ENCODE results near the gene CSRP2.

The CSRP2 gene

DNA sequence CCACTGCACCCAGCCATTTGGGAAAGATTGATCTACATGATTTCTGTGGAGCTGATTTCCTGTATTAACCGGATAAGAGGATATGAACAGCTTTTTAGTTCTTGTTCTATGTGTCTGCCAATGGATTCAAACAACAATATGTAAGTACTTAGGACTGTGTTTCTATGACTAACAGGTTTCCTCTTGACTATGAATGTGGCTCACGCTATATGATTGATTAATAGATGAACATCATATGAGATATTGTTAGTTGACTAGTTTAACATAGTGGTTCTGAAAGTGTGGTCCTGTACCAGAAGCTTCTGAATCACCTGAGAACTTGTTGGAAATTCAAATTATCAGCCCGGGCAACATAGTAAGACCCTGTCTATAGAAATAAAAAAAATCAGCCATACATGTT, 12.8 kb upstream of the CSRP2 start:
- Histone ChIP-seq H3K4me3 (ENCODE audit: low read length in 2 of 2) (no peak overlapping the region), H3K27ac (ENCODE audit: low read depth in 2 of 2, low read length in 2 of 2) (no peak overlapping the region), H3K27me3 (ENCODE audit: control insufficient read depth in 2 of 2, insufficient read depth in 2 of 2, low read length in 2 of 2) (no peaks in the 10 kb centered on the region), H3K4me1 (ENCODE audit: control insufficient read depth in 2 of 2, insufficient read depth in 2 of 2, low read length in 2 of 2) (no peaks in the 10 kb centered on the region), H3K9ac (ENCODE audit: low read depth in 1 of 2, low read length in 2 of 2) (no peak overlapping the region), H3K9me3 (ENCODE audit: control insufficient read depth in 2 of 2, low read length in 2 of 2) (no peaks in the 10 kb centered on the region), H3K36me3 (ENCODE audit: control insufficient read depth in 2 of 2, insufficient read depth in 2 of 2, low read length in 2 of 2) (no peaks in the 10 kb centered on the region)

DNA sequence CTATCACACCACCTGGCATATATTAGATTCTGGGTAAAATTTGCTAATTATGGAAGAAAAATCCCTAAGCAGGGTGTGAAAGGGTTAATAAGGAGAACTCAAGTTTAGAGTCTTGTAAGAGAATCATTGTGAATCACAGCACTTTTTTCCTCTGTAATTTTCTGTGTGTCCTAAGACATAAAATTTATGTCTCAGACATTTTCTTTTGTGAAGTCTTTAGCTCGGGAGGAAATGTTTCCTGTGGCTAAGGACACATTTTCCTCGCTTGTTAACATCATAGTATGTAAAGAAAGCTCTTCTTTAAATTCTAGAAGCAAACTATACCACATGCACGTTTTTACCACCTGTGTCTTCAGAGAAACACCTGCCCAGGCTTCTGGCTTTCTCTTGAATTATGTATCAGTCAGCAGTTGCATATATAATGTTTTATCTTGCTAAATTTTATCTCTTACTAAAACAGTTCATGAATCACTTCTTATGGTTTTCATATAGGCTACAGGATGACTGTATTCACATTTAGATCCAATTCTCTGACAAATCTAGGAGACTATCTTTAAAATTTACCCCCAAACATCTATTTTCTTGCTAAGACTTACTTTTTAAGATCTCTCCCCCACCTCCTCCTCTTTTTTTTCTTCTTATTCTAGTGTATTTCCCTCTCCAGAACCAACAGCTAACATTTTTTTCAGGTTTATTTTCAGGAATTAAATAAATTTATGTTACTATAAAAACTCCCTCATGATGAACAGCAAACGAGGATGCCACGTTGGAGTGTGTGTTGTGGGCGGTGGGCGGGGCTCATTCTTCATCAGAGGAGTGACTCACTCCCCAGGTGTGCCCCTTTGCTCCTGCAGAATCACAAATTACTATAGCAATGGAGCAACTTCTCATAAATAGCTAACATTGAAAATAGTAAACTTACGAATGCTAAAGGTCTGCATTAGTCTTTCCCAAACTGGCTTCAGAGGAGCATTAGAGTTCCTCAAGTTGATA, 11.6 kb upstream of the CSRP2 start:
- no peaks in the 10 kb centered on the region for H3K4me1 ChIP-seq (ENCODE audit: control insufficient read depth in 2 of 2, insufficient read depth in 2 of 2, low read length in 2 of 2)
- H3K9ac ChIP-seq (ENCODE audit: low read depth in 1 of 2, low read length in 2 of 2), result no peak overlapping the region
- H3K4me3 ChIP-seq (ENCODE audit: low read length in 2 of 2), result no peak overlapping the region
- no peaks in the 10 kb centered on the region for H3K27me3 ChIP-seq (ENCODE audit: control insufficient read depth in 2 of 2, insufficient read depth in 2 of 2, low read length in 2 of 2)
- no peaks in the 10 kb centered on the region for H3K9me3 ChIP-seq (ENCODE audit: control insufficient read depth in 2 of 2, low read length in 2 of 2)
- H3K27ac ChIP-seq (ENCODE audit: low read depth in 2 of 2, low read length in 2 of 2), result no peak overlapping the region
- H3K36me3 ChIP-seq (ENCODE audit: control insufficient read depth in 2 of 2, insufficient read depth in 2 of 2, low read length in 2 of 2), result no peaks in the 10 kb centered on the region

DNA sequence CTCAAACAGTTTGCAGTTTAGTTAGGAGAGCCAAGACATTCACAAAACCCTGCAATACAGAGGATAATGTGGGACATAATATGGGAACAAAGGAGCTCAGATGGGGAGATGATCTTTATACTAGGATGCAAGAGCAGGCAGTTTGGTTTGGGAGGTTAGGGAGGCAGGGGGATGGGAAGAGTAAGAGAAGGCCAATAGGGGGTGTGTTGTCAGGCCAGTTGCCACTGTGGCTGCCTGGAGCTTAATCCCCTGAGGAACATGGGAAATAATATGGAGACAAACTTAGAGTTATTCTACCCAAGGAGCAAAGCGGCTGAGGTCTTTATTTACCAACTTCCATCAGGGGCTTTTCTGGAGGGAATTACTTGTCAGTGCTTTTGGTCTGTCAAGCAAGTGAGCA, 10.0 kb upstream of the CSRP2 start:
- H3K9ac ChIP-seq (ENCODE audit: low read depth in 1 of 2, low read length in 2 of 2), result no peak overlapping the region
- H3K27ac ChIP-seq (ENCODE audit: low read depth in 2 of 2, low read length in 2 of 2), result no peak overlapping the region

DNA sequence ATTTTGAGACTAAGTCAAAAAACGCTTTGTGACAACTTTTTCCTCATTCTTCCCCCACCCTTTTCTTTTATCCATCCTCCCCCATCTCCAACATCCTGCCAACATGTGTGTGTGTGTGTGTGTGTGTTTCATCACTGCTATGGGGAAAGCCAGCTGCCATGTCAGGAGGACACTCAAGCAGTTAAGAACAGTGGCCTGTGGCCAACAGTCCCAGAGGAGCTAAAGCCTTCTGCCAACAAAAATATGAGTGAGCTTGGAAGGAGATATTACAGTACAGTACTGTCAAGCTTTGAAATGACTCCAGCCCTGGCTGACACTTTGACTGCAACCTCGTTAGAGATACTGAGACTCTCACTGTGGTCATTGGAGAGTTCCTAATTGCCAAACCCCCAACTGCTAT, 5.0 kb upstream of the CSRP2 start:
- H3K4me1 ChIP-seq (ENCODE audit: control insufficient read depth in 2 of 2, insufficient read depth in 2 of 2, low read length in 2 of 2), result peaks cover 0 to under 1% of the 10 kb centered on the region in 2 donors
- H3K36me3 ChIP-seq (ENCODE audit: control insufficient read depth in 2 of 2, insufficient read depth in 2 of 2, low read length in 2 of 2), result no peaks in the 10 kb centered on the region
- no peak overlapping the region for H3K4me3 ChIP-seq (ENCODE audit: low read length in 2 of 2)
- H3K27me3 ChIP-seq (ENCODE audit: control insufficient read depth in 2 of 2, insufficient read depth in 2 of 2, low read length in 2 of 2), result peaks cover 3 to 10% of the 10 kb centered on the region in 2 donors
- no peak overlapping the region for H3K9ac ChIP-seq (ENCODE audit: low read depth in 1 of 2, low read length in 2 of 2)
- H3K27ac ChIP-seq (ENCODE audit: low read depth in 2 of 2, low read length in 2 of 2), result no peak overlapping the region
- H3K9me3 ChIP-seq (ENCODE audit: control insufficient read depth in 2 of 2, low read length in 2 of 2), result no peaks in the 10 kb centered on the region

More for the DNA sequence above, 10.0 kb upstream of the CSRP2 start:
- Histone ChIP-seq H3K36me3 (ENCODE audit: control insufficient read depth in 2 of 2, insufficient read depth in 2 of 2, low read length in 2 of 2) (no peaks in the 10 kb centered on the region), H3K9me3 (ENCODE audit: control insufficient read depth in 2 of 2, low read length in 2 of 2) (no peaks in the 10 kb centered on the region), H3K4me3 (ENCODE audit: low read length in 2 of 2) (no peak overlapping the region), H3K27me3 (ENCODE audit: control insufficient read depth in 2 of 2, insufficient read depth in 2 of 2, low read length in 2 of 2) (no peaks in the 10 kb centered on the region), H3K4me1 (ENCODE audit: control insufficient read depth in 2 of 2, insufficient read depth in 2 of 2, low read length in 2 of 2) (no peaks in the 10 kb centered on the region)

DNA sequence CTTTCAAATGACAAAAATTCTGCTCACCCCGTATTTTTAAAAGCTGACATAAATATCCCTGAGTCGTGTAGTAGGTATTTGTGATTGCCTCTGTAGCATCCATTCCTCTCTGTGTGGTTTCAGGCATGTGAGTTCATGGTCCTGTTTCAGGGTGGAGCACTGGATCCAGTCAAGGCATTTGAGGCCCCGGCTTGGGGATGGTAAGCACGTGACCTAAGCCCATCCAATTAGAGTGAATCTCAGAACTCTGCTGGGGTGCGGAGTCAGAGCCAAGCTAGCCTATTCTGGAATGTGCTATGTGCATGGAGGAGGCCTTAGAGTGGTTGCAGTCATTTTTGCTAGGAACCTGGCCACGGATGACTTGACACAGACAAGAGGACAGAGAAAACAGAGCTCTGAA, 4.3 kb upstream of the CSRP2 start:
- H3K4me1 ChIP-seq (ENCODE audit: control insufficient read depth in 2 of 2, insufficient read depth in 2 of 2, low read length in 2 of 2), result peaks cover 0 to 7% of the 10 kb centered on the region in 2 donors
- no peak overlapping the region for H3K4me3 ChIP-seq (ENCODE audit: low read length in 2 of 2)
- H3K27ac ChIP-seq (ENCODE audit: low read depth in 2 of 2, low read length in 2 of 2), result no peak overlapping the region
- H3K36me3 ChIP-seq (ENCODE audit: control insufficient read depth in 2 of 2, insufficient read depth in 2 of 2, low read length in 2 of 2), result no peaks in the 10 kb centered on the region
- H3K9ac ChIP-seq (ENCODE audit: low read depth in 1 of 2, low read length in 2 of 2), result no peak overlapping the region
- no peaks in the 10 kb centered on the region for H3K9me3 ChIP-seq (ENCODE audit: control insufficient read depth in 2 of 2, low read length in 2 of 2)
- H3K27me3 ChIP-seq (ENCODE audit: control insufficient read depth in 2 of 2, insufficient read depth in 2 of 2, low read length in 2 of 2), result peaks cover 3 to 15% of the 10 kb centered on the region in 2 donors

DNA sequence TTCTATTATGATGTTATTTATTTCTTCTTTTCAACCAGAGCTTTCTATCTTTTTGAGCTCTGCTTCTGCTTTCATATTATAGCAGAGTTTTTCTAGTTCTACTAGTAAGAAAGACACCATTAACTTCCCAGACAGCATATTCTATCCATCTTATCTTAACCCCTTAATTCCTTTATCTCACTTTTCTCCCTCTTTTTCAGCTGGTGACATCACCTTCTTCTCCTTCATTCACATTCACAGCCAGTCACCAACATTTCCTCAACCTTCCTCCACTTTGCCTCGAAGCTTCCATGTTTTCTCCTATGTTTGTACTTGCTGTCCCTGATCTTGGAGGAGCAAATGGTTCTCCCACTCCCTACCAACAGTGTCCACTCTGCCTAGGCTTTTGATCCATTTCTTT, 3.5 kb upstream of the CSRP2 start:
- H3K36me3 ChIP-seq (ENCODE audit: control insufficient read depth in 2 of 2, insufficient read depth in 2 of 2, low read length in 2 of 2), result no peaks in the 10 kb centered on the region
- no peak overlapping the region for H3K9ac ChIP-seq (ENCODE audit: low read depth in 1 of 2, low read length in 2 of 2)
- peaks cover 0 to 8% of the 10 kb centered on the region in 2 donors for H3K4me1 ChIP-seq (ENCODE audit: control insufficient read depth in 2 of 2, insufficient read depth in 2 of 2, low read length in 2 of 2)
- H3K27me3 ChIP-seq (ENCODE audit: control insufficient read depth in 2 of 2, insufficient read depth in 2 of 2, low read length in 2 of 2), result peaks cover 6 to 18% of the 10 kb centered on the region in 2 donors
- no peaks in the 10 kb centered on the region for H3K9me3 ChIP-seq (ENCODE audit: control insufficient read depth in 2 of 2, low read length in 2 of 2)
- no peak overlapping the region for H3K4me3 ChIP-seq (ENCODE audit: low read length in 2 of 2)
- no peak overlapping the region for H3K27ac ChIP-seq (ENCODE audit: low read depth in 2 of 2, low read length in 2 of 2)

DNA sequence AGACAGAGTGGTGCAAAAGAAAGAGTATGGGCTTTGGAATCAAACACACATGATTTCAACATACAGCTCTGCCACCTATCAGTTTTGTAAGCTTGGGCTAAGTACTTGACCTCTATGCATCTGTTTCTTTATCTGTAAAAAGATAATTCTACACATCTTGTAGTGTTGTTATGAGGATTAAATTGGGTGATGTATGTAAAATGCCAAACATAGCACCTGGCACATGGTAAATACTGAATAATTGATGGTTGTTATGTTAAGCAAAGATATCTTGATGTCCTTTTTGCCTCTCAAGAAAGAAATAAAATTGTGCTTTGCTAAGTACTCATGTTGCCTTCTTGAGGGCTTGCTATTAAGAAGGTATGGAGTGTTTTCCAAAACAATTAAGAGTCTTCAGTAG, 2.3 kb upstream of the CSRP2 start:
- H3K4me3 ChIP-seq (ENCODE audit: low read length in 2 of 2), result no peak overlapping the region
- no peak overlapping the region for H3K9ac ChIP-seq (ENCODE audit: low read depth in 1 of 2, low read length in 2 of 2)
- no peaks in the 10 kb centered on the region for H3K36me3 ChIP-seq (ENCODE audit: control insufficient read depth in 2 of 2, insufficient read depth in 2 of 2, low read length in 2 of 2)
- no peak overlapping the region for H3K27ac ChIP-seq (ENCODE audit: low read depth in 2 of 2, low read length in 2 of 2)
- H3K27me3 ChIP-seq (ENCODE audit: control insufficient read depth in 2 of 2, insufficient read depth in 2 of 2, low read length in 2 of 2), result peaks cover 15 to 27% of the 10 kb centered on the region in 2 donors
- no peaks in the 10 kb centered on the region for H3K9me3 ChIP-seq (ENCODE audit: control insufficient read depth in 2 of 2, low read length in 2 of 2)
- peaks cover 0 to 8% of the 10 kb centered on the region in 2 donors for H3K4me1 ChIP-seq (ENCODE audit: control insufficient read depth in 2 of 2, insufficient read depth in 2 of 2, low read length in 2 of 2)

DNA sequence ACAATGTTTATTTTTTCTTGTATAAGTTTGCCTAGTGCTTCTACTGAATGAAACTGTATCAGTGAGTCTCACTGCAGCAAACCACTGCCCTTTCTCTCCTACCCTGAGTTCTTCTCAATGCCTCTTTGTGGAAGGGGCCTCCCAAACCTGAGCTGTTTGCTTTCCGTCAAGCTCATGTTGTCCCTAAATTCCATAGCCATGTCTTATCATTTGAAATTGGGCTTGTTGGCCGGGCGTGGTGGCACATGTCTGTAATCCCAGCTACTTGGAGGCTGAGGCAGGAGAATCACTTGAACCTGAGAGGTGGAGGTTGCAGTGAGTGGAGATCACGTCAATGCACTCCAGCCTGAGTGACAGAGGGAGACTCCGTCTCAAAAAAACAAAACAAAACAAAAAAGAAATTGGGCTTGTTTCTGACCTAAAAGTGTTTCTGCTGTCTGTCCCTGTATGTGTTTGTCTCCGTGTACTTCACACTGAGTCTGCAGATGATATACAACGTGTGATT, 1.8 kb upstream of the CSRP2 start:
- Histone ChIP-seq H3K4me1 (ENCODE audit: control insufficient read depth in 2 of 2, insufficient read depth in 2 of 2, low read length in 2 of 2) (peaks cover 0 to 8% of the 10 kb centered on the region in 2 donors), H3K4me3 (ENCODE audit: low read length in 2 of 2) (no peak overlapping the region), H3K36me3 (ENCODE audit: control insufficient read depth in 2 of 2, insufficient read depth in 2 of 2, low read length in 2 of 2) (no peaks in the 10 kb centered on the region), H3K9ac (ENCODE audit: low read depth in 1 of 2, low read length in 2 of 2) (no peak overlapping the region), H3K27ac (ENCODE audit: low read depth in 2 of 2, low read length in 2 of 2) (no peak overlapping the region), H3K27me3 (ENCODE audit: control insufficient read depth in 2 of 2, insufficient read depth in 2 of 2, low read length in 2 of 2) (peaks cover 15 to 27% of the 10 kb centered on the region in 2 donors), H3K9me3 (ENCODE audit: control insufficient read depth in 2 of 2, low read length in 2 of 2) (no peaks in the 10 kb centered on the region)

DNA sequence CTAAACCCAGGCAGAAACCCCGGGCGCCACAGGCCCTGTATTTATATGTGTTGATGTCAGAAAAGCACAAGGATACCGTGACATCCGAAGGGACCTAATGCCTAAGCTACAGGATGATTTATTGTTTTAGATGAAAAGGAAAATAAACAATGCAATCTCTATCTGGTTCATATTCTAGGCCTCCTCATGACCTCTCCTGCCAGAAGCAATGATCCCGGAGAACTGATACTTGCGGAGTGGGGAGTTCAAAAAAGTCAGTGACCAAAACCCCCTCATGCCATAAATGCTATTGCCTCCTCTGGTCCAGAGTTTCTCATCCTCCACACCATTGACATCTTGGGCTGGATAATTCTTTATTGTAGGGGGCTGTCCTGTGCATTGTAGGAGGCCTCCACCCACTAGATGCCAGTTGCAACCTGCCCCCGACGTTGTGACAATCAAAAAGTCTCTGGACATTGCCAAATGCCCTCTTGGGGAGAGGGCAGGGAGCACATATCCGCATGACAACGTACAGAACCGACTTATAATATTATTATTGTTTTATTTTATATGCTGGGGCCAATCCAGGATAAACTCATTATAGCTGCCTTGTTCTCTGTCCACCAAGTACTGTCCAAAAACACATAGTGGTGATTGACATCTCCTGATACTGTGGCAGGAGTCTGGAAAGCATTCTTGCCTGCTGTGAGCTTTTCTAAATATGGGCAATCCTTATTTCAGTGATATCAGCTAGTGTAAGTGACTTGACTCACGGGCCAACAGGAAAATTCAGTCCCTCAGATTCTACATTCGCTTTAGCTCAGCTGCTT, 1.1 kb upstream of the CSRP2 start:
- H3K27me3 ChIP-seq (ENCODE audit: control insufficient read depth in 2 of 2, insufficient read depth in 2 of 2, low read length in 2 of 2), result peaks cover 15 to 27% of the 10 kb centered on the region in 2 donors
- peaks cover 0 to 8% of the 10 kb centered on the region in 2 donors for H3K4me1 ChIP-seq (ENCODE audit: control insufficient read depth in 2 of 2, insufficient read depth in 2 of 2, low read length in 2 of 2)
- no peaks in the 10 kb centered on the region for H3K9me3 ChIP-seq (ENCODE audit: control insufficient read depth in 2 of 2, low read length in 2 of 2)
- H3K4me3 ChIP-seq (ENCODE audit: low read length in 2 of 2), result peak overlapping the region in 1 of 2 donors; percentile 76
- no peaks in the 10 kb centered on the region for H3K36me3 ChIP-seq (ENCODE audit: control insufficient read depth in 2 of 2, insufficient read depth in 2 of 2, low read length in 2 of 2)
- peak overlapping the region in 1 of 2 donors; percentile 75 for H3K27ac ChIP-seq (ENCODE audit: low read depth in 2 of 2, low read length in 2 of 2)
- H3K9ac ChIP-seq (ENCODE audit: low read depth in 1 of 2, low read length in 2 of 2), result peak overlapping the region in 1 of 2 donors; percentile 58

Data from mucosa of rectum (tissue), 2 donors.